HUDEP-2 (cell line): ENCODE measurements around the gene ZBTB42.

ENCODE experiments used
- DNase-seq, 76 experiments: peaks; one replicate each; lab custom pipeline; 2025; ENCODE audit not compliant: unreplicated experiment in 76 of 76; lab: John Stamatoyannopoulos, UW

The ZBTB42 gene

GRCh38 chr14:104769324-104770071 is 31.4 kb upstream of the ZBTB42 start:
- DNase-seq, result no peak

GRCh38 chr14:104770072-104770579 is 30.8 kb upstream of the ZBTB42 start:
- DNase-seq, result no peak

GRCh38 chr14:104770851-104771272 is 30.0 kb upstream of the ZBTB42 start:
- DNase-seq, result peak in 3 of 76 experiments; percentile 5 to 12 (median 9)

GRCh38 chr14:104771374-104771773 is 29.5 kb upstream of the ZBTB42 start:
- no peak for DNase-seq

- no peak for DNase-seq
These were observed 28.8 kb upstream of the ZBTB42 start for GRCh38 chr14:104771918-104772706.

DNA sequence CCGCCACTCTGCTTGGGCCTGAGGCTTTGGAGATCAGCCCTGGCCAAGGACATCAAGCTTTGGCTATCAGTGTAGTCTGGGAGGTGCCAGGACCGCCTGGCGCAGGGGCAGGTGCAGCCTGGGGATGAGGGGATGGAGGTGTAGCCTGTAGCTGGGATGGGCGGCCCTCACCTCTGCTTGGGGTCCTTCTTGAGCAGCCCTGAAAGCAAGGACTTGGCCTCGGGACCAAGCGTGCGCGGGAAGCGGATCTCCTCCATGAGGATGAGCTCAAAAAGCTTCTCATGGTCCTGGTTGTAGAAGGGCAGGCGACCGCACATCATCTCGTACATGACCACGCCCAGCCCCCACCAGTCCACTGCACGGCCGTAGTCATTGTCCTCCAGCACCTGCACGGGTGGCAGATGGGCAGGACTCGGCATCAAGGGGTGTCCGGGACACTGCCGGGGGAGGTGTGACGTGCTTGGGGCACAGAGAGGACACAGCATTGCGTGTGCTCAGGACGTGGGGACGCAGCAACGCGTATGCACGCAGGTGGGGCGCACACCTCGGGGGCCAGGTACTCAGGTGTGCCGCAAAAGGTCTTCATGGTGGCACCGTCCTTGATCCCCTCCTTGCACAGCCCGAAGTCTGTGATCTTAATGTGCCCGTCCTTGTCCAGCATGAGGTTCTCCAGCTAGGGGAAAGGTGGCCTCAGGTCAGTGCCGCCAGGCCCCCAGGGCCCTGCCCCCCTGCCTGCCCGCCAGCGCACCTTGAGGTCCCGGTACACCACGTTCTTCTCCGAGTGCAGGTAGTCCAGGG is 28.0 kb upstream of the ZBTB42 start:
- no peak for DNase-seq

GRCh38 chr14:104773505-104774452 is 27.1 kb upstream of the ZBTB42 start:
- no peak for DNase-seq

GRCh38 chr14:104774453-104775072 is 26.3 kb upstream of the ZBTB42 start:
- no peak for DNase-seq

DNA sequence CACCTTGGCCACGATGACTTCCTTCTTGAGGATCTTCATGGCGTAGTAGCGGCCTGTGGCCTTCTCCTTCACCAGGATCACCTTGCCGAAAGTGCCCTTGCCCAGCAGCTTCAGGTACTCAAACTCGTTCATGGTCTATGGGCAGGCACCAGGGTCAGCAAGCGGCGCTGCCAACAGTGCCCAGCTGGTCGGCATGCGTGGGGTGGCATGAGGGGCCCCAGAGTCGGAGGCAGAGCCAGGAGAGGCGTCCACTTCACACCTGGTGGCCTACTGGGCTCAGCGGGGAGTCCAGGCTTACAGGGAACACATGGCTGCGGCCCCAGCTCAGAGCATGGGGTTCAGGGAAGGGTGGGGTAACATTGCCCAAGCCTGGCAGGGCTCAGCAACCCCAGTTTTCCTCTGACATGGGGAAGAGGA is 25.8 kb upstream of the ZBTB42 start:
- DNase-seq, result no peak

DNA sequence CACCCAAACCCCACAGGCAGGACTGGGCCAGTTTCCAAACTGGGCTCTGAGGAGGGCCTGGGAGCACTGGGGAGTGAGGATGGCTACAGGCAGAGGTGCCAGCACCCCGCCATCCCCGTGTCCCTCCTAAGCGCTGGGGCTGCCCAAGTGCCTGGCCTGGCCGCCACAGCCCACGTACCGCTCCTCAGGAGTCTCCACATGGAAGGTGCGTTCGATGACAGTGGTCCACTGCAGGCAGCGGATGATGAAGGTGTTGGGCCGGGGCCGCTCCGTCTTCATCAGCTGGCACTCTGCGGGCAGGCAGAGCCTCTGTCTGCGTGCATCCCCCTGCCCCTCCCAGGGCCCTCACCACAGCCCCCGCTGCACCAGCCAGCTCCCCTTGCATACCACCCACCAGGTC is 24.4 kb upstream of the ZBTB42 start:
- DNase-seq, result no peak

GRCh38 chr14:104776961-104777807 is 23.7 kb upstream of the ZBTB42 start:
- DNase-seq, result no peak

DNA sequence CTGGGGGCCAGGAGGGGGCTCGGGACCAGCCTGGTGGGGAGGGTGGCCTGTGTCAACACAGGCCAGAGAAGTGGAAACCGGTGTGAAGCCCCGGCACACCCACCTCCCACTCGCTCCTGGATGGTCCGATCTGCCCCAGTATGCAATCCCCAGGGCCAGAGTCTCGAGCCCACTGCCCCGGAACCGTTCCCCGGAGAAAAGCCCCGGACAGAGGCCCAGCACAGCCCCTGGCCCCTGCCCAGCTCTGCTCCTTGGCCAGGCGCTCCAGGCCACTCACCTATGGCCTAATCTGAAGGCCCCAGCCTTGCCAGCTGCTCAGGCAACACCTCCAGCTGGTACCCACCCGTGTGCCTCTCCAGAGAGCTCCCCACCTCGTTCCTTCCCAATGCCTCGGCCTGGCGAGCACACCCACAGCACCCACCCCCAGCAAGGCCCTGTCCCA is 23.1 kb upstream of the ZBTB42 start:
- DNase-seq, result no peak

DNA sequence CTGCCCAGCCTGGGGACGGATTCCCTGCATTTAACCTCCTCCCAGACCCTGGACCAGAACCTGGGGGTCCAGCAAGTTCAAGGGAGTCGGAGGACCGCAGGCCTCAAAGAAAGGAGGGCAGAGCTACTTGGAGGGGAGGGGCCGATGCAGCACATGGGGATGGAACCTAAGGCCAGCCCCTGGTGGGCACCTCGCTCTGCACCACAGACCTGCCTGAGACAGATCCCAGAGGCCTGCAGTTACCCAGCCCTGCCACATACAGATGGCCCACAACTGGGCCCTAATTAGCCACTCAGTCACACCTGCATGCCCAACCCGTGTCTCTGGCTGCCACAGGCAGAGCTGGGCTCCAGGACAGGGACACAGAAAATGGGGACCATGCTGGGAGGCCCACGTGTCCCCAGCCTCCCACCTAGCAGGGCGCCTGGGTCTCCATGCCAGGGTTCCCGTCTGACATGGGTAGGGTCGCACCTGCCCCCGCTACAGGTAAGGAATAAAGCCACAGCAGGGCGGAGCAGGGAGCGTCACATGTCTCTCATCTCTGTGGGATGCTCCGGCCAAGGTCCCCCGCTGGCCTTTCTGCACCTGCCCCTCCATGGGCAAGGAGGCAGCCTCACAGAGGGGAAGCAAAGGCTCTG is 22.1 kb upstream of the ZBTB42 start:
- DNase-seq, result no peak

DNA sequence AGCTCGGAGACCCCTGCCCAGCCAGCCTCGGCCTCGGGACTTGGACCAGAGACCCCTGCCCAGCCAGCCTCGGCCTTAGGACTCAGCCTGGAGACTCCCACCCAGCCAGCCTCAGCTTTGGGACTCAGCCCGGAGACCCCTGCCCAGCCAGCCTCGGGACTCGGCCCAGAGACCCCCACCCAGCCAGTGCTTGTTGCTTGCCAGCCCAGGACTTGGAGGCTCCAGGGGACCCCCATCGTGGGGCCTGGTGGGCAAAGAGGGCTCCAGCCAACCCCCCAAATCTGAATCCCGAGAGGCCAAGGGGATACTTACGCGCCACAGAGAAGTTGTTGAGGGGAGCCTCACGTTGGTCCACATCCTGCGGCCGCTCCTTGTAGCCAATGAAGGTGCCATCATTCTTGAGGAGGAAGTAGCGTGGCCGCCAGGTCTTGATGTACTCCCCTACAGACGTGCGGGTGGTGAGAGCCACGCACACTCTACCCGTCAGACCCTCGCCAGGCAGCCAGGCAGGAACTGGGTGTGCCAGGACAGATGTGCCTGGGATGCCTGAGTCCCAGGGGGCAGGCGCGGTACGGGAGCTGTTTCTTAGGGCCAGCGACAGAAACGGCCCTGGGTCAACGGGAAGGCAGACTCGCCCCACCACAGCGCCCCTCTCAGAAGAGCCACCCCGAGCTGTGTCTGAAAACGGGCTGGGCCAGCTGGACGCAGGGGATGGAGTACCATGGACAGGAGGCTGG is 21.0 kb upstream of the ZBTB42 start:
- DNase-seq, result no peak

- no peak for DNase-seq
These were observed 20.3 kb upstream of the ZBTB42 start for GRCh38 chr14:104780513-104781030.

DNA sequence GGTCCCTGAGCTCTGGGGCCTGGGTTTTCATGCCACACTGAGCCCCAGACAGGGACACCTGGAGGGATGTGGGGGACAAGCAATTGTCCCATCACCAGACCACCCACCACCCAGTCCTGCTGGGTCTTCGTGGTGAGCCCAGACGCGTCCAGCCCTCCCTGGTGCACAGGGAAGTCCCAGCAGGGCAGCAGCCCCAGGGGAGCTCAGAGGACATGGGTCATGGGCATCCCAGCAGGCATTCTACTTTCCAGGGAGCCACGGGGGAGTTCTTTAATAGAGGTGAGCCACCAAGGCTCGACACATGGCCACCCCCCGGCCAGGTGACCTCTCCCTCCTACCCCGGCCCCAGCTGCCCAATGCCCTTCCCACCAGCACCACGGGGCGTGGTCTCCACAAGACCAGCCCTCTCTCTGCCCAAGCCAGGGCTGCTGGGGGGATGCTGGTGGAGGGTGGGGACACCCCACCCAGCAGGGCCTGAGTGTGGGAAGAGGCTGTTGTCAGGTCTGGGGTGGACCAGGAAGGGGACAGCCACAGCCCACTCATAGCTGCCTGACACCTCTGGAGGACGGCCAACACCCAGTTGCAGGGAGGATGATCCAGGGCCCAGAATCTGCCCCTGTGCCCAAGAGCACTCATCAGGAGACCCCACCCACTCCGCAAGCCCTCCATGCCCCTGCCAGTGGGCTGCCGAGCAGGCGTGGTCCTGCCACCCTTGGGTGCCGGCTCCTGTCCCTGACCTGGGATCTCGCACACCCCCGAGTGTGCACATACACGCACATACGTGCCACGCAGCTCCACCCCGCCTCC is 19.4 kb upstream of the ZBTB42 start:
- DNase-seq, result no peak
